Measurements from ENCODE around the gene GABARAPL1. TPM values are rescaled to one million over a fixed set of nuclear protein-coding genes. Genes with fewer than 3 reads are reported as not detected.
"Not testable (repeated sequence)": the region's sequence is repeated elsewhere in the genome, so short reads cannot be mapped to it uniquely, and the experiment has no call there.

GABARAPL1 gene
- total RNA-seq, 1 donor from 2014 or later = 23.0 TPM

DNA sequence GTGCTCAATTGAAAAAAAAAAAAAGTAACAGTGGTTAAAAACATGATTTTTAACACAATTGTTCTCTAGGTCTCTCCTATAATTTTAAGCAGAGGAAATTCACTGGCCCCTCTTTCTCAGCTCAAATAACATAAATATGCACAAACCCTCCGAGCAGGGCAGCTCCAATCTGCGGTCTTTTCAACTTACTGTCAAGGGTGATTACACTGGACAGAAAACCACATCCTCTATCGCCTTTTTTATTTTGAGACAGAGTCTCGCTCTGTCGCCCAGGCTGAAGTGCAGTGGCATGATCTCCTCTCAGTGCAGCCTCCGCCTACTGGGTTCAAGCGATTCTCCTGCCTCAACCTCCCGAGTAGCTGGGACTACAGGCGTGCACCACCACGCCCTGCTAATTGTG, 16.5 kb upstream of the GABARAPL1 start:
- Histone ChIP-seq H3K27ac (ENCODE audit: low read depth, low read length) (no peak overlapping the region), H3K9me3 (ENCODE audit: control insufficient read depth in 3 of 3, low read length in 3 of 3) (no peaks in the 10 kb centered on the region), H3K4me3 (ENCODE audit: low read length in 3 of 3) (no peak overlapping the region), H3K4me1 (ENCODE audit: control insufficient read depth in 3 of 3, insufficient read depth in 3 of 3, low read length in 3 of 3) (no peaks in the 10 kb centered on the region), H3K27me3 (ENCODE audit: control insufficient read depth in 3 of 3, insufficient read depth in 3 of 3, low read length in 3 of 3) (no peaks in the 10 kb centered on the region), H3K9ac (ENCODE audit: low read depth in 1 of 3, low read length in 3 of 3) (no peak overlapping the region), H3K36me3 (ENCODE audit: control insufficient read depth in 3 of 3, insufficient read depth in 3 of 3, low read length in 3 of 3) (no peaks in the 10 kb centered on the region)

DNA sequence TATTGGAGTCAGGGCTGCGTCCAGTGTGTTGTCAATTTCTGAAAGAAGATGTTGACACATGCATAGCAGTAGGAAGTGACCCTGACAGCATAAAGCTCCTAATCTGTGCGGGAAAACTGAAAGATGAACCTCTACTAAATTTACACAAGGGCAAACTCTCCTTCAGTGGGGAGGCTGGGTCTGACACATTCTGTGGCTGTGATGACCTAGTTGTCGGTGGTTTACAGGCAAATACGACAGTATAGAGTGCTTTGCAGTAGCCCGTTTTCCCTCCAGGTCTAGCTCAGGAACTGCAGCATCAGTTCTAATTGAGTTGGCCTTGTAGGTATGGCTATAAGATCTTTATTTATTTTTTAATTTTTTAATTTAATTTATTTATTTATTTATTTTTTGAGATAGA, 14.8 kb upstream of the GABARAPL1 start:
- Histone ChIP-seq H3K36me3 (ENCODE audit: control insufficient read depth in 3 of 3, insufficient read depth in 3 of 3, low read length in 3 of 3) (no peaks in the 10 kb centered on the region), H3K27ac (ENCODE audit: low read depth, low read length) (no peak overlapping the region), H3K9ac (ENCODE audit: low read depth in 1 of 3, low read length in 3 of 3) (no peak overlapping the region), H3K27me3 (ENCODE audit: control insufficient read depth in 3 of 3, insufficient read depth in 3 of 3, low read length in 3 of 3) (no peaks in the 10 kb centered on the region), H3K4me3 (ENCODE audit: low read length in 3 of 3) (no peak overlapping the region), H3K4me1 (ENCODE audit: control insufficient read depth in 3 of 3, insufficient read depth in 3 of 3, low read length in 3 of 3) (no peaks in the 10 kb centered on the region), H3K9me3 (ENCODE audit: control insufficient read depth in 3 of 3, low read length in 3 of 3) (no peaks in the 10 kb centered on the region)

DNA sequence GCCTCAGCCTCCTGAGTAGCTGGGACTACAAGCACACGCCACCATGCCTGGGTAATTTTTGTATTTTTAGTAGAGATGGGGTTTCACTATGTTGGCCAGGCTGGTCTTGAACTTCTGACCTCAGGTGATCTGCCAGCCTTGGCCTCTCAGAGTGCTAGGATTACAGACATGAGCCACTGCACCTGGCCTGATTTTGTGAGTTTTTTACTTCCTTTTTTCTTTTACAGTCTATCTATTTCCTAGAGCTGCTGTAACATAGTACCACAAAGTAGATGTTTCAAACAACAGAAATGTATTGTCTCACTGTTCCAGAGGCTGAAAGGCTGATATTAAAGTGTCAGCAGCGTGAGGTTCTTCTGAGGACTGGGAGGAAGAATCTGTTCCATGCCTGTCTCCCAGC, 8.2 kb upstream of the GABARAPL1 start:
- not testable (repeated sequence) for H3K4me1 ChIP-seq (ENCODE audit: control insufficient read depth in 3 of 3, insufficient read depth in 3 of 3, low read length in 3 of 3); H3K4me3 ChIP-seq (ENCODE audit: low read length in 3 of 3); H3K27me3 ChIP-seq (ENCODE audit: control insufficient read depth in 3 of 3, insufficient read depth in 3 of 3, low read length in 3 of 3); H3K9ac ChIP-seq (ENCODE audit: low read depth in 1 of 3, low read length in 3 of 3); H3K36me3 ChIP-seq (ENCODE audit: control insufficient read depth in 3 of 3, insufficient read depth in 3 of 3, low read length in 3 of 3); H3K9me3 ChIP-seq (ENCODE audit: control insufficient read depth in 3 of 3, low read length in 3 of 3); H3K27ac ChIP-seq (ENCODE audit: low read depth, low read length)

DNA sequence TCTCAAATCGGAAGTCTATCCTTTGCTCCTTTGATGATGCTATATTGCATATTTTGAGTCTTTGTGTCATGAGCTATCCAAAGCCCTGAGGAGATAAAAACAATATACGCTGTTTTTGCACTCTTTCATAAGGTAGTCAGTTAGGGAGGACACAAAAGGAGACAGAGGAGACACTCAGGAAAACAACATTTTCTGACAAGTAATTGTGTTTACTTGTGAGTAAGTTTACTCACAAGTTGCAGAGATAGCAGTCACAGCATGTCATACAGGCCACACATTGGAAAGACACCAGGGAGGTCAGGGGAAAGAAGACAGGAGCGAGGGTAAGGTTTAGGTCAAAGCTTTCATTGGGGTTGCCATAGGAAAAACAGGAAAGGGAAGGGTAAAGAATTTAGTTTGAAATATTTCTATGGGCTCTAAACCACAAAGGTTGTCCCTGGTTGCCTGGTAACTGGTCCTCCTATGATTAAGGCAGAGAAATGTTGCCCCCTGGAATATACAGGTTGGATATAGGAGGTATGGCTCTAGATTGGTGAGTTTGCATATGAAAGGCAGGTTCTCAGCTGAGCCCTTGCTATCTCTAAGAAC, 7.4 kb upstream of the GABARAPL1 start:
- H3K4me1 ChIP-seq (ENCODE audit: control insufficient read depth in 3 of 3, insufficient read depth in 3 of 3, low read length in 3 of 3) = no peaks in the 10 kb centered on the region
- H3K36me3 ChIP-seq (ENCODE audit: control insufficient read depth in 3 of 3, insufficient read depth in 3 of 3, low read length in 3 of 3) = no peaks in the 10 kb centered on the region
- H3K27me3 ChIP-seq (ENCODE audit: control insufficient read depth in 3 of 3, insufficient read depth in 3 of 3, low read length in 3 of 3) = no peaks in the 10 kb centered on the region
- no peaks in the 10 kb centered on the region for H3K9me3 ChIP-seq (ENCODE audit: control insufficient read depth in 3 of 3, low read length in 3 of 3)
- H3K9ac ChIP-seq (ENCODE audit: low read depth in 1 of 3, low read length in 3 of 3) = no peak overlapping the region
- H3K27ac ChIP-seq (ENCODE audit: low read depth, low read length) = no peak overlapping the region
- no peak overlapping the region for H3K4me3 ChIP-seq (ENCODE audit: low read length in 3 of 3)

DNA sequence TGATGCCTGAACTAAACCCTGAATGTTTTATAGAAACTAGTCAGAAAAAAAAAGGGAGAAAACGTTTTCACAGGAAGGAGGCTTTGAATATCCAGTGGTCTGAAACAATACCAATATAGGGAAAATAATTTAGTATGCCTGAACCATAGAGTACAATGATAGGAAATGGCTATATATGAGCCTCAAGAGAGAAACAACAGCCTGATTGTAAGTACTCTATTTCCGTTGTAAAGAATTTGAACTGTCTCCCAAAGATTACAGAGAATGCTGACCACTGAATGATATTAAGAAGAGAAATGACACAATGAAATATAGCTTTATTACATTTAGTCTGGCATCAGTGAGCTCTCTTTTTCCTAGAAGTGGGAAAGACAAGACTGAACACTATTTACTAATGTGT, 5.5 kb upstream of the GABARAPL1 start:
- H3K27me3 ChIP-seq (ENCODE audit: control insufficient read depth in 3 of 3, insufficient read depth in 3 of 3, low read length in 3 of 3) = no peaks in the 10 kb centered on the region
- no peaks in the 10 kb centered on the region for H3K36me3 ChIP-seq (ENCODE audit: control insufficient read depth in 3 of 3, insufficient read depth in 3 of 3, low read length in 3 of 3)
- H3K4me3 ChIP-seq (ENCODE audit: low read length in 3 of 3) = no peak overlapping the region
- no peaks in the 10 kb centered on the region for H3K9me3 ChIP-seq (ENCODE audit: control insufficient read depth in 3 of 3, low read length in 3 of 3)
- H3K9ac ChIP-seq (ENCODE audit: low read depth in 1 of 3, low read length in 3 of 3) = no peak overlapping the region
- H3K27ac ChIP-seq (ENCODE audit: low read depth, low read length) = no peak overlapping the region
- H3K4me1 ChIP-seq (ENCODE audit: control insufficient read depth in 3 of 3, insufficient read depth in 3 of 3, low read length in 3 of 3) = no peaks in the 10 kb centered on the region

DNA sequence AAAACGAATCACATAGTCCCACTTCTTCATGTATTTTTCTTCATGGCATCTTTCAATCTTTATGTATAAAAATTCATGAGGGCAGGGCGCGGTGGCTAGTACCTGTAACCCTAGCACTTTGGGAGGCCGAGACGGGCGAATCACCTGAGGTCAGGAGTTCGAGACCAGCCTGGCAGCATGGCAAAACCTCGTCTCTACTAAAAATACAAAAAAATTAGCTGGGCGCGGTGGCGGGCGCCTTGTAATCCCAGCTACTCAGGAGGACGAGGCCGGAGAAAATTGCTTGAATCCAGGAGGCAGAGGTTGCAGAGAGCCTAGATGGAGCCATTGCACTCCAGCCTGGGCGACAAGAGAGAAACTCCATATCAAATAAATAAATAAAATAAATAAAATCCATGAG, 2.5 kb upstream of the GABARAPL1 start:
- peaks cover 0 to 10% (median 7%) of the 10 kb centered on the region in 3 donors for H3K4me1 ChIP-seq (ENCODE audit: control insufficient read depth in 3 of 3, insufficient read depth in 3 of 3, low read length in 3 of 3)
- no peak overlapping the region for H3K9ac ChIP-seq (ENCODE audit: low read depth in 1 of 3, low read length in 3 of 3)
- H3K4me3 ChIP-seq (ENCODE audit: low read length in 3 of 3) = no peak overlapping the region
- no peaks in the 10 kb centered on the region for H3K9me3 ChIP-seq (ENCODE audit: control insufficient read depth in 3 of 3, low read length in 3 of 3)
- peaks cover 0 to 3% (median 0%) of the 10 kb centered on the region in 3 donors for H3K36me3 ChIP-seq (ENCODE audit: control insufficient read depth in 3 of 3, insufficient read depth in 3 of 3, low read length in 3 of 3)
- H3K27me3 ChIP-seq (ENCODE audit: control insufficient read depth in 3 of 3, insufficient read depth in 3 of 3, low read length in 3 of 3) = no peaks in the 10 kb centered on the region
- H3K27ac ChIP-seq (ENCODE audit: low read depth, low read length) = no peak overlapping the region

DNA sequence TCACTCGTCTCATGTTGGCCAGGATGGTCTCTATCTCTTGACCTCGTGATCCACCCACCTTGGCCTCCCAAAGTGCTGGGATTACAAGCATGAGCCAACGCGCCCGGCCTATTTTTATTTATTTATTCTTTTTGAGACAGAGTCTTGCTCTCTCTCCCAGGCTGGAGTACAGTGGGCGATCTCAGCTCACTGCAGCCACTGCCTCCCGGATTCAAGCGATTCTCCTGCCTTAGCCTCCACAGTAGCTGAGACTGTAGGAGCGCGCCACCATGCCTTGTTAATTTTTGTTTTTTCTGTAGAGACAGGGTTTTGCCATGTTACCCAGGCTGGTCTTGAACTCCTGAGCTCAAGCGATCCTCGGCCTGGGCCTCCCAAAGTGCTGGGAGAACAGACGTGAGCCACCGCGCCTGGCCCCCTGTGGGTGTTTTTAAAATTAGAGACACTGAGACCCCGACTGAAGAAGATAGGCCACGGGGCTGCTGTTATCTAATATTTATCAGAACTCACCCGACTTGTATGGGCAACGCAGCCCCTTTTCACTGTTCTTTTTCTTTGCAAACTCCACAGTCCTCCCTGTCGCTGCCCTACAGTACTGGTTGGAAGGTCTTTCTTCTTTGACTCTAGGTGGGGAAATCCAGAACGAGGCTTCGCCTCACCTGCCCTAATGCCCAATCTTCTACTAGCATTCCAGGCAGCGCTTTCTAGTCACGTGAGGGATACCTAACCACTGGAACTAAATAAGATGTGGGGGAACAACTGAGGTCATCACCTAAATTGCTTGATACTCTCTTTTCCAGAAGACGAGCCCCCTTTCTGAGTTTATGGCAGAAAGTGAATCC, 1.4 kb upstream of the GABARAPL1 start:
- Histone ChIP-seq H3K9ac (ENCODE audit: low read depth in 1 of 3, low read length in 3 of 3) (peak overlapping the region in 2 of 3 donors; percentile 35 to 38), H3K9me3 (ENCODE audit: control insufficient read depth in 3 of 3, low read length in 3 of 3) (no peaks in the 10 kb centered on the region), H3K27me3 (ENCODE audit: control insufficient read depth in 3 of 3, insufficient read depth in 3 of 3, low read length in 3 of 3) (no peaks in the 10 kb centered on the region), H3K4me3 (ENCODE audit: low read length in 3 of 3) (no peak overlapping the region), H3K36me3 (ENCODE audit: control insufficient read depth in 3 of 3, insufficient read depth in 3 of 3, low read length in 3 of 3) (peaks cover 0 to 3% (median 0%) of the 10 kb centered on the region in 3 donors), H3K4me1 (ENCODE audit: control insufficient read depth in 3 of 3, insufficient read depth in 3 of 3, low read length in 3 of 3) (peaks cover 4 to 15% (median 12%) of the 10 kb centered on the region in 3 donors), H3K27ac (ENCODE audit: low read depth, low read length) (peak overlapping the region; percentile 100)

DNA sequence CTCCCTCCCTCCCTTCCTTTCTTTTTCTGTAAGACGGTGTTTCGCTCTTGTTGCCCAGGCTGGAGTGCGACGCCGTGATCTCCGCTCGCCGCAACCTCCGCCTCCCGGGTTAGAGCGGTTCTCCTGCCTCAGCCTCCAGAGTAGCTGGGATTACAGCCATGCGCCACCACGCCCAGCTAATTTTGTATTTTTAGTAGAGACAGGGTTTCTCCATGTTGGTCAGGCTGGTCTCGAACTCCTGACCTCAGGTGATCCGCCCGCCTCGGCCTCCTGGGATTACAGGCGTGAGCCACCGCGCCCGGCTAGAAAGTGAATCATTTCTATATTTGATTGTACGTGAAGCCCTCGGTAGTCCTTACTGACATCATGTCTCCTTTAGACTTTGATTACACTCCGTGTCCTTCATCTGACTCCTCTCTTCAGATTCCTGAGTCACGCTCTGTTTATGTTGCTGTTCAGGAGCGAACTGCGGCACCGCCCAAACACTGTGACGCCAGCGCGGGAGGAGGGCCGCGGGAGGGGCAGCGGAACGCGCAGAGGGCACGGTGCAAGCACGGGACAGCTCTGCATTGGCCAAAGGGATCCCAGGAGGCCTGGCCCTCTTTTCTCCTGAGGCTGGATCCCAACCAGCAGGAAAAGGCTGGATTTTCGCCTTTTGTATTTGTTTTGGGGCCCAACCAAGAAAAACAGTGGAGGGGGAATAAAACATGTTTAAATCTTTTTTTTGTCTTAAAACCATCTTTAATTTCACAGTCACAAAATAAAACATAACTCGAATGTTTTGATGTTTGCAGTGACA, 538 bp upstream of the GABARAPL1 start:
- H3K4me1 ChIP-seq (ENCODE audit: control insufficient read depth in 3 of 3, insufficient read depth in 3 of 3, low read length in 3 of 3) = peaks cover 5 to 15% (median 14%) of the 10 kb centered on the region in 3 donors
- no peaks in the 10 kb centered on the region for H3K27me3 ChIP-seq (ENCODE audit: control insufficient read depth in 3 of 3, insufficient read depth in 3 of 3, low read length in 3 of 3)
- H3K36me3 ChIP-seq (ENCODE audit: control insufficient read depth in 3 of 3, insufficient read depth in 3 of 3, low read length in 3 of 3) = peaks cover 0 to 3% (median 0%) of the 10 kb centered on the region in 3 donors

DNA sequence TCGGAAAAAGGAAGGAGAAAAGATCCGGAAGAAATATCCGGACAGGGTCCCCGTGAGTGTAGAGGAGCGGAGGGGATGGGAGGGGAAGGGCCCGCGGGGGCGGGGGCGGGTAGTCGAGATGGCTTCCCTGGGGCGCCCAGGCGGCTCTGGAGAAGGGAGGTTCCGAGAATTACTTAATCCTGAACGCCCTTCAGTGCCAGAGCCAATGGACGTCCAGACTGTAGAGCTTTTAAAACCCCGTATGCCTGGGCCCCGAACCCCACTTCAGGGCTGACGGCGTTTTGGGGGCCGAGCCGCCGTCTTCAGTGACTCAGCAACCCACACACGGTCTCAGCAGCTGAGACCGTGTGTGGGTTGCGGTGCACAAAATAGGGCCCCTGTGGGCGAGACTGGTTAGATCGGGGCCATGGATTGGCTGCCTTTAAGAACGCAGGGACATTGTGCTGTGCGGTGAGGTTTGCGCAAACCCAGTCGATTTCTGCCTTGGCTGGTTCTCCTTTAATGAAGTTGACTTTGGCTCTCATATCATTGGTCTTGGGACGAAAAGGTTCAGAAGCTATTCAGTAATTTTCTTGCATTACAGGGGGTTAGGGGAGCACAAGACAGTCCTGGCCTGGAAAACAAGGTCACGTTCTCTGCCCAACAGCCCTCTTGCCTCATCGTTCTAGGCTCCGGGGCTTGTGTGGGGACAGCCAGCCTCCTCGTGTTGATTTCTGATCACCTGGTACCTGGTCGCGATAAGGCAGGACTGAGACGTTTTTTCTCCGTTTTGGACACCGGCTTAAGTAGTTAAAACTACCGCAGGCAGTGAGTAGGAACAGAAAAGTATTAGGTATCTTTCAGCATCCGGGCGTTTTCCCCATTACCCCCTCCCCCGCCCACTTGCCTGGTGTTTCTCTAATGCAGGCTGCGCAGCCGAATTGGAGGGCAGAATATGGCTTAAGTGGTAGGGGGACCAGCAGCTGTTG, 775 bp downstream of the GABARAPL1 start:
- H3K36me3 ChIP-seq (ENCODE audit: control insufficient read depth in 3 of 3, insufficient read depth in 3 of 3, low read length in 3 of 3) = peaks cover 3 to 5% (median 4%) of the 10 kb centered on the region in 3 donors
- H3K9me3 ChIP-seq (ENCODE audit: control insufficient read depth in 3 of 3, low read length in 3 of 3) = no peaks in the 10 kb centered on the region
- H3K27ac ChIP-seq (ENCODE audit: low read depth, low read length) = peak overlapping the region; percentile 100
- H3K4me1 ChIP-seq (ENCODE audit: control insufficient read depth in 3 of 3, insufficient read depth in 3 of 3, low read length in 3 of 3) = peaks cover 8 to 19% (median 15%) of the 10 kb centered on the region in 3 donors
- H3K27me3 ChIP-seq (ENCODE audit: control insufficient read depth in 3 of 3, insufficient read depth in 3 of 3, low read length in 3 of 3) = no peaks in the 10 kb centered on the region
- peak overlapping the region; percentile 98 to 99 (median 99) for H3K9ac ChIP-seq (ENCODE audit: low read depth in 1 of 3, low read length in 3 of 3)
- H3K4me3 ChIP-seq (ENCODE audit: low read length in 3 of 3) = peak overlapping the region; percentile 85 to 98 (median 95)

More for the DNA sequence above, 538 bp upstream of the GABARAPL1 start:
- Histone ChIP-seq H3K27ac (ENCODE audit: low read depth, low read length) (peak overlapping the region; percentile 100), H3K4me3 (ENCODE audit: low read length in 3 of 3) (peak overlapping the region; percentile 85 to 98 (median 95)), H3K9ac (ENCODE audit: low read depth in 1 of 3, low read length in 3 of 3) (peak overlapping the region; percentile 97 to 99 (median 98)), H3K9me3 (ENCODE audit: control insufficient read depth in 3 of 3, low read length in 3 of 3) (no peaks in the 10 kb centered on the region)

Measured in skeletal muscle tissue (tissue), 4 donors.